Middle frontal gyrus (tissue), 1 donor: ENCODE results near the gene C1orf167.

ENCODE experiments used
- DNase-seq: peaks from one replicate; pipeline ENCODE4 v3.0.0-alpha.2; 2015; ENCODE audit warnings: low spot score; ENCODE audit errors: extremely low spot score

C1orf167 gene

GRCh38 chr1:11764519-11764918 is 2.5 kb downstream of the C1orf167 start:
- no peak for DNase-seq

GRCh38 chr1:11765661-11766428 is 3.9 kb downstream of the C1orf167 start:
- no peak for DNase-seq

GRCh38 chr1:11766429-11766776 is 4.4 kb downstream of the C1orf167 start:
- no peak for DNase-seq

GRCh38 chr1:11767922-11768704 is 6.1 kb downstream of the C1orf167 start:
- no peak for DNase-seq

GRCh38 chr1:11768821-11769220 is 6.8 kb downstream of the C1orf167 start:
- no peak for DNase-seq

- DNase-seq: no peak
Measured at GRCh38 chr1:11769274-11769673, 7.3 kb downstream of the C1orf167 start.

- DNase-seq: no peak
Measured at GRCh38 chr1:11770011-11770410, 8.0 kb downstream of the C1orf167 start.

- DNase-seq: no peak
Measured at GRCh38 chr1:11771481-11772043, 9.6 kb downstream of the C1orf167 start.

- no peak for DNase-seq
Measured at GRCh38 chr1:11772458-11772857, 10.5 kb downstream of the C1orf167 start.

- no peak for DNase-seq
Measured at GRCh38 chr1:11774753-11775152, 12.8 kb downstream of the C1orf167 start.

- no peak for DNase-seq
Measured at GRCh38 chr1:11777658-11778322, 15.8 kb downstream of the C1orf167 start.

GRCh38 chr1:11778336-11778735 is 16.3 kb downstream of the C1orf167 start:
- DNase-seq: no peak

- no peak for DNase-seq
Measured at GRCh38 chr1:11778844-11779623, 17.0 kb downstream of the C1orf167 start.

- no peak for DNase-seq
Measured at GRCh38 chr1:11779715-11780379, 17.9 kb downstream of the C1orf167 start.

GRCh38 chr1:11780380-11781147 is 18.6 kb downstream of the C1orf167 start:
- DNase-seq: no peak

GRCh38 chr1:11781297-11781696 is 19.3 kb downstream of the C1orf167 start:
- DNase-seq: no peak

- no peak for DNase-seq
Measured at GRCh38 chr1:11782127-11782708, 20.2 kb downstream of the C1orf167 start.

- no peak for DNase-seq
Measured at GRCh38 chr1:11783556-11783955, 21.6 kb downstream of the C1orf167 start.

- no peak for DNase-seq
Measured at GRCh38 chr1:11784256-11784992, 22.4 kb downstream of the C1orf167 start.
